Stromal cell of bone marrow (primary cell): ENCODE data around the gene FBXO36.

Experiments
- DNase-seq: peaks from one replicate; pipeline ENCODE4 v3.0.0-alpha.2; 2012; ENCODE audit warnings: low read depth

Gene FBXO36

GRCh38 chr2:229970406-229970805, 48.1 kb downstream of the FBXO36 start:
- DNase-seq: no peak

- DNase-seq: no peak
These were observed 49.0 kb downstream of the FBXO36 start for GRCh38 chr2:229971298-229971790.

DNA sequence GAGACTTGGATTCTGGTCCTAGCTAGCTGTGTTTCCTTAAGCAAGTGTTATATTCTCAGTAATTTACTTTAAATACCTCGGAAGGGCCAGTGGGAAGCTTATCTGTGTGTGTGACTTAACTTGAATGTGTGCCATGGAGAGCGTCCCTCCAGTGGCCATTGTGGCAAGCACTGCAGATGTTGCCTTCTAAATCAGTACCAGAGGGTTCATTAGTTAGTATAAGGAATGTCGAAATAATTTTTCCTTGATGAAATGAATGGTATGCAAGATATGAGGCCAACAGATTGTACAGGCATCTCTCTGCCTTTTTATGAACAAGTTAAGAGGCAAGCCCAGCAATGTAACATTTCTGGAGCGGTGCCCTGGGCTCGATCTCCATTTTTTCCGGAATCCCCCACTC, 52.0 kb downstream of the FBXO36 start:
- peak; percentile 21 for DNase-seq

DNA sequence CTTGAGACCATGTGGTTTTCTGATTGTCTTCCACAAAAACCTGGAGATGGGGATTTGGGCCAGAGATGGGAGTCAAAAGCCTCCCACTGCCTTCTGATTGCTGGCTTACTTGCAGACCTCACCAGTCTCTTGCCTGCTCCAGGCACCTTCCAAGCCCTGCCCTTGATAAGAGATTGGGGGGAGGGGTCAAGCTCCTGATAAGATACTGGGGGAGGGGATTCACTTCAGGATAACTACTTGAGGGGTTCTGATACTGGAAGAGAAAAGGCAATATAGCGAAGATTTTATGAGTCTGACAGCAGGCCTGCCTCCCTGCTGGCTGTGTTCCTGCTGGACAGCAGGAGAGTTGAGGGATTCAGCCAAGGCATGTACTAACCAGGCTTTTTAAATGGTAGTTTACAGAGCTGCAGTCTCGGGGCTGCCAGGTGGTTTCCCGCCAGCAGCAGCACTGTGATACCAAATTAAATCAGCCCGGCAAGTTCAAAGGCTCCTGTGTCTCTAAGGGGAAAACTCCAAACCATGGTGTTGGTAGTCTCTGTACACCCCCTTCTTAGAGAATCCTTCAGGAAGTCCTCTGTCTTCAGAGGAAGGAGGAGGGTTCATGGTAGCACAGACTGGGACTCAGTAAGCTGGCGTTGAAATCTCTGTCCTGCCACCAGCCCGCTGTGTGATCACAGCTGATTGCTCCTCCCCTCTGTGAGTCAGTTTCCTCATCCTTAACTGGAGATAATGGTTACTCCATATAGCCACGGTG, 58.3 kb downstream of the FBXO36 start:
- peak; percentile 18 for DNase-seq

DNA sequence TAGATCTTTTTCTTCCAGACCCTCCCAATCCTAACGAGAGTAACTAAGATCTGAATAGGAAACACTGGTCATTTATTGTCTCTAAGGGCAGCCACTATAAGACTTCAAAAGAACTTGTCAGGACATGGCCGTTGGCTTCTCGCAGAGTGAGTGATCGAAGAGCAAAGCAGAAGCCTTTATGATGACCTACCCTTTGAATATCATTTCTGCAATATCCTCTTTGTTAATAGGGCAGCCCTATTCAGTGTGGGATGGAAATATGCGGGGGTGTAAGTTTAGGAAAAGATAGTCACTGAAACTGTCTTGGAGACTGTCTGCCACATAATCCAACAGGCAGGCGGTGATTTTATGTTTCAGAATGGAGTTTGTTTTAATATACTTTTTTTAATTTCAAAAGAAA, 70.9 kb downstream of the FBXO36 start:
- DNase-seq: no peak

DNA sequence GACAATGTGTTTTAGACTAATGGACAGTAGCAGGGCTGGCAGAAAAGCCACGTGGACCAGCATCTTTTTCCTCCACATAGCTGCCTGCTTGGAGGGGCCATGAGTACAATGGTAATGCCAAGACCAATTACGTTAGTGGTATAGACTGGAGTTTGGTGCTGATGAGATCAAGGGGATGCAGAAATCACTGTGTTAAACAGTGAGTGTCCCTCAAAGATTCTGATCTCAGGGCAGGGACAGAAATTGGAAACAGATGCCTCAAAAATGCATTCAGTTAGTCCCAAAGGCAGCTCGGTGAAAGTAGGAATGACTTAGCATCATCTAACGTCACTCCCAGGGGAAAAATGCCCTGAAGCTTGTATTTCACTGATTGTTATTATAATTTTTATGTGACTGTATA, 74.0 kb downstream of the FBXO36 start:
- DNase-seq: peak; percentile 25

DNA sequence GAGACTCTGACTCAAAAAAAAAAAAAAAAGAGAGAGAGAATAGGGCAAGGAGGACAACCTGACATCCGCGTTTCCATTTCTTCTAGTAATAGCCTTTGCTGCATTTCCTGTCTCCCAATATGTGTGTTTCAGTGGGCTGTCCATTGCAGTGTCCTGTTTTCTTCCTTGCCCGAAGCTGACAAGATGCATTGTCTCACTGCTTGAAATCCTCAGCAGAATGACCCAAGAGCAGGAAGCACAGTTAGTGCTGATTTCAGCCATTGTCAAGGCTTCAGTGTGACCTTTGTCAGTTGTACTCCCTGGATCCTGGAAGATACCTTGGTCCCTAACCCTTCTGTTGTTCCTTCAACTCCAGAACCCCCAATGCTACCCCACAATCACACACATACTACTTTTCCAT, 75.3 kb downstream of the FBXO36 start:
- no peak for DNase-seq

DNA sequence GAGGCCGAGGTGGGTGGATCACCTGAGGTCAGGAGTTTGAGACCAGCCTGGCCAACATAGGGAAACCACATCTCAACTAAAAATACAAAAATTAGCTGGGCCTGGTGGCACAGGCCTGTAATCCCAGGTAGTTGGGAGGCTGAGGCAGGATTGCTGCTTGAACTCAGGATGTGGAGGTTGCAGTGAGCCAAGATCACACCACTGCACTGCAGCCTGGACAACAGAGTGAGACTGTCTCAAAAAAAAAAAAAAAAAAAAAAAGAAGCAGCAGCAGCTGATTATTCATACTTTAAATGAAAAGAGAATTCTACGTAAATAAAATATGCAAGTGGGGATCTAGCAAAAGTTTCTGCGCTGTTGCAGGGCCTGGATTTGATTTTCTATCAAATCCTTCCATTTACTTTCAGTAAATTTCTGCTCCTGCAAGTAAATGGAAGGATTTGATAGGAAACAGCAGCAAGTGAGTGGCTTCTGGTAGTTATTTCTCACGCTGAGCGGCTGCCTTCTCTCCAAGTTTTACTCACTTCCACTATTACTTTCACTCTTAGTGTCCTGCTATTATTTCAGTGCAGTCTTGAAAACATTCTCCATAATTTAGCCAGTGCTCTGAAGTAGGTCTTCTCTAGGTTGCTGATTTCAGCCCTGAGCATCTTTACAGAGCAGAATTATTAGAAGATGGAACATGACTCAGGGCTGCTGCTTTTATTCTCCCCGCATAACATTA, 78.0 kb downstream of the FBXO36 start:
- no peak for DNase-seq

DNA sequence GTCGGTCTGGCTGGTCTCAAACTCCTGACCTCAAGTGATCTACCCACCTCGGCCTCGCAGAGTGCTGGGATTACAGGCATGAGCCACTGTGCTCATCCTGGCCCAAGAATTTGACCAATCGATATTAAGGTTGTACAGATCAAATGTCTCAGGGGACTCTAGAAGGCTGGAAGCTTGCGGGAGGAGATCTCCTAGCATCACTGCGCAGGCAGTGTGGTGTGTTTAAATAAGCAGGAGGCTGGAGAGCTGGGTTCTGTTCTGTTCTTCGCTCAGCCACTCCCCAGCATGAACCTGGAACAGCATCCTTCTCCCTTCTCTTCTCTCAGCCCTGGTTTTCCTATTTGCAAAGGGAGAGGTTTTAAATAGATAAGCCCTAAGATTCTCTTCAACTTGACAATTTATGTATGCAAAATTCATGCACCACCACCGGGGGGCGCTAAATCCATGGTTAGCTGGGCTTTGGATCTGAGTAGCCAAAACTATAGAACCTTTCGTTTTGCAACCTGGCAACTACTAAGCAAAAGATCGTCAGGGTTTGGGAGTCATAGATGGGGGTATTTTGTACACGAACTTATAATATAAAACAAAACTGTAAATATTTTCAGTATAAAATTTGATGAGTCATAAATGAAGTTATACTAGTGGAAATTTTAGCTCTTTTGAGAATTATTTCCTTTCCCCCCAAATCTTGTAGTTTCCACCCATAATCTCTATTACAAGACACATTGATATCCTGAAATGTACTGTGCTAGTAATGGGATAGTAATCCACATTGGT, 85.8 kb downstream of the FBXO36 start:
- DNase-seq: peak; percentile 38

- DNase-seq: no peak
These were observed 86.4 kb downstream of the FBXO36 start for GRCh38 chr2:230008708-230009066.

DNA sequence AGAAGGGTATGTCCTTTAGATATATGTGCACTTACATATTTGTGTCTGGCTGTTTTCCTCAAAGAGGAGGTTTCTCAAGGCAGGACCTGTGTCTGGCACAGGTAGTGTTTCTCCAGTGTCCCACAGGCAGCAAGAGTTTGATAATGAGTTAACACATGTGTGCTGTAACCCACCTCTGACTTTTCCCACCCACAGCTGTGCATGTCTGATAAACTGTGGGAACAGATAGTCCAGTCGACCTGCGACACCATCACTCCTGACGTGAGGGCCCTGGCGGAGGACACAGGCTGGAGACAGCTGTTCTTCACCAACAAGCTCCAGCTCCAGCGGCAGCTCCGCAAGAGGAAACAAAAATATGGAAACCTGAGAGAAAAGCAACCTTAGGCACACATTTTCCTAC, 88.2 kb downstream of the FBXO36 start:
- DNase-seq: no peak

DNA sequence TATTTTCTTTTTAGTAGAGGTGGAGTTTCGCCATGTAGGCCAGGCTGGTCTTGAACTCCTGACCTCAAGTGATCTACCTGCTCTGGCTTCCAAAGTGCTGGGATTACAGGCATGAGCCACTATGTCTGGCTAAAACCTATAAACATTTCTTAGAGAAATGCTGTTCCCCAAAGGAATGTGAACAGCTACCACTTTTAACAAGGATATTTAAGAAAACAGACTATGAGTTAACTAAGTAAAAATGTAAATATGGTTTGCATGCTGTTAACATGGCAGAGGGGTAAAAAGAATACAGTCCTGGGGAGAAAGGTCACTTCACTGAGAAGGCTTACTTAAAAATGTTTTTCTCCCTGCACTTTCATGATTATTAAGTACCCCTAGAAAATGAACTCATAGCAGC, 89.3 kb downstream of the FBXO36 start:
- DNase-seq: no peak

- no peak for DNase-seq
These were observed 90.1 kb downstream of the FBXO36 start for GRCh38 chr2:230012267-230012884.

- DNase-seq: no peak
These were observed 94.5 kb downstream of the FBXO36 start for GRCh38 chr2:230016844-230017243.

DNA sequence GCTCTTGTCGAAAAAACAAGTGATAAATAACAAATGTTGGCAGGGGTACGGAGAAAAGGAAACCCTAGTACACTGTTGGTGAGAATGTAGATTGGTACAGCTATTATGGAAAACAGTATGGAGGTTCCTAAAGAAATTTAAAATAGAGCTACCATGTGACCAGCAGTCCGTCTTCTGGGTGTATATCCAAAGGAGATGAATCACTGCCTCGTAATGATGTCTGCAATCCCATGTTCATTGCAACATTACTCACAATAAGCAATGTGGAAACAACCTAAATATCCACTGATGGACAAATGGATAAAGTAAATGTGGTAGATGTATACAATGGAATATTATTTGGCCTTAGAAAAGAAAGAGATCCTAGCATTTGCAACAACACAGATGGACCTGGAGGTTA, 95.8 kb downstream of the FBXO36 start:
- DNase-seq: peak; percentile 27

GRCh38 chr2:230019742-230020141, 97.4 kb downstream of the FBXO36 start:
- no peak for DNase-seq

DNA sequence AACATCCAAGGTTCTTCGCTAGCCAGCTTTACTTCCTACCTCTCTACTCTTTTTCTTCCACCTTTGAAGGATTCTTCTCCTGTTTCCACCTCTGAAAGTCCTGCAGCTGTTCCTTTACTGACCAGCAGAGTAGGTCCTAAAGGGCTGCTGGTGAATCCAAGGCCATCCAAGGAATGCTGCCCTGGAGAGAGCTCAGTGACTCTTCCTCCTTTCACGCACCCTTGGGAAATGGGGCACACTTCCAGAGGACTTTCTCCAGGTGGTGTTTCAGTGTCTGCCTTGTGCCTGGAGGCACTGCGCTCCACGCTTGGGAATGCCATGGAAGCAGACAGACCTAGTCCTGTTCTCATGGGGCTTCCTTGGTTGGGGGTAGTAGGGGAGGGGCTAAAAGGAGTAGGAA, 101.0 kb downstream of the FBXO36 start:
- no peak for DNase-seq

- DNase-seq: peak; percentile 9
These were observed 119.9 kb downstream of the FBXO36 start for GRCh38 chr2:230042195-230042594.

DNA sequence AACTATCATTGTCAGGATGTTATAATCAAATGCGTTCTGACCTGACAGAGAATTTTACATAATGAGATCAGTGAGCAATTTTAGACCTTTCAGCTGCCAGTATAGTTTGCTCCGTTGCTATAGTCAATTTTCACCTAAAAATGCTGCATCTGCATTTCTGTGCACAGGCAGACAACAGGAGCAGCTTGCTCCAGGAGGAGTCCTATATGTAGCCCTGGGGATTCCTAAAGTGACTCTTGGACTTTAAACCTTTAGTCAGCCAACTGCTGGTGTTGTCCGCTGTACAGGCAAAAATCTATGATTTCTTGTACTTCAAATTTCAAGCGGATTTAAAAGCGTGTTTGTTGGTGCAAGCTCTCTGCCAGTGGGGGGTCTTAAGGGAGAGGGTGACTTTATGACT, 120.7 kb downstream of the FBXO36 start:
- no peak for DNase-seq

DNA sequence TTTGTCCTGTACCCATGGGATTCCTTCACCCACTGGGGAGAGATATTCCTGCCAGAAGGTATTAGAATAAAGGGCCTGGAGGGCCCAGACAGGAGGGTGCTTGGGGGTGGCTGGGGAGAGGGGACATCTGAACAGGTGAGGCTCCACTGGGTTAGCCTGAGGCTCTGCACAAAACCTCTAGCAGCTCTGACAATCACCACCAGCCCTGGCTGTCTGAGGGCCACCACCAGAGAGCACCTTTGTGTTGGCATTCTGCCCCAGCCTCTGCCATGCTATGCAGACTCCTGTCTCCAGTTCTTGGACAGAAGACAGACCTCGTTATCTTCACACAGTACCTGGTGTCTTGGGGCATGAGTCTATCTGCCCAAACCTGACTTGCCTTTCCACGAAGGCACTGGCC, 121.2 kb downstream of the FBXO36 start:
- no peak for DNase-seq

DNA sequence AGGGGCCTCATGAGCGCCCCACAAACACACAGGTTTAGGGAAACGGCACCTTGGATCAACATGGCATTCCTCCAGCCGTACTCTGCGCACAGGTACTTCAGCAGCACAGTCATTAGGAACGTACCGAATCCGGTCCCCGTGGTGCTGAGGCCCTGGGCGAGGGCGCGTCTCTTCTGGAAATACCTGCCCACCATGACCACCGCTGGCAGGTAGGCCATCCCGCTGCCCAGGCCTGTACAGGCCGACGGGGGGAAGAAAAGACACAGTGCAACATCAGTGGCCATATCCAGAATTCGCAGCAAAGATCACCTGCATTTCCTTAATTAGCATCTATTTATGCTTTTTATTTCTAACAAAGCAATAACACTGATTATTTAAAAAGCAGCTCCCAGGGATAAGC, 124.2 kb downstream of the FBXO36 start:
- no peak for DNase-seq

- no peak for DNase-seq
These were observed 125.8 kb downstream of the FBXO36 start for GRCh38 chr2:230048010-230048671.
